GM12878 (cell line): ENCODE data around the gene RGL1. TPM values are rescaled to one million over a fixed set of nuclear protein-coding genes. Genes with fewer than 3 reads are reported as not detected.
A peak's percentile ranks its signal among the peaks of the same experiment; 100 is the strongest.

Experiments
- BHLHE40 ChIP-seq, 2 experiments: fragments of 450-650 bp in 1 of 2; IDR thresholded peaks; 2 replicates each; pipeline ENCODE4 v1.6.1; 2011 to 2017; ENCODE audit warnings: low read depth in 2 of 2, borderline replicate concordance in 1 of 2, improper control_type of control experiment in 1 of 2, low read length in 1 of 2, mild to moderate bottlenecking in 1 of 2
- CBFB ChIP-seq: IDR thresholded peaks from 2 replicates; pipeline ENCODE4 v1.6.1; 2016; ENCODE audit warnings: antibody characterized with exemption, low read depth
- JUND ChIP-seq: IDR thresholded peaks from 2 replicates; pipeline ENCODE4 v1.6.1; 2012; ENCODE audit warnings: low read depth, mild to moderate bottlenecking, low read length, improper control_type of control experiment, moderate library complexity
- POLR2AphosphoS2 ChIP-seq: IDR thresholded peaks from 2 replicates; pipeline ENCODE4 v1.6.1; 2011; ENCODE audit warnings: low read depth, mild to moderate bottlenecking, low read length, improper control_type of control experiment, moderate library complexity
- USF1 ChIP-seq: IDR thresholded peaks from 2 replicates; pipeline ENCODE4 v1.6.1; 2011; ENCODE audit warnings: borderline replicate concordance, low read depth, mild to moderate bottlenecking, moderate library complexity, mixed read lengths, low read length; ENCODE audit not compliant: insufficient read depth; ENCODE audit errors: extremely low read length
- ZBTB33 ChIP-seq: fragments of 450-650 bp; IDR thresholded peaks from 2 replicates; pipeline ENCODE4 v1.6.1; 2017; ENCODE audit warnings: mild to moderate bottlenecking
- ZNF384 ChIP-seq: IDR thresholded peaks from 2 replicates; pipeline ENCODE4 v1.6.1; 2012; ENCODE audit warnings: low read depth, mild to moderate bottlenecking, low read length, improper control_type of control experiment, borderline replicate concordance
- polyA plus RNA-seq, 11 experiments: library from polyadenylated mRNA; depleted of rRNA in 4 of 11; unstranded in 6 of 11; stranded (reverse) in 5 of 11; fragments of >200 nt; fragmentation: Nextera tagmentation in 4 of 11; fragmentation: Illumina TruSeq in 1 of 11; extraction: Ambion mirVana in 4 of 11; extraction: Trizol in 1 of 11; gene quantifications; 1 replicate in 1 of 11; 2 replicates in 10 of 11; pipeline versions ENCODE4 v1.2.1 to v1.2.3, GENCODE V29; 2011 to 2016; ENCODE audit warnings: inconsistent platforms in 2 of 11, missing spikeins in 2 of 11, low read depth in 1 of 11
- total RNA-seq, 4 experiments: library from RNA; depleted of rRNA in 3 of 4; stranded (reverse); fragments of >200 nt in 3 of 4; fragmentation: Illumina TruSeq in 1 of 4; extraction: Trizol in 1 of 4; gene quantifications; 2 replicates each; pipeline versions ENCODE4 v1.2.1 to v1.2.3, GENCODE V29; 2013 to 2021

RGL1 gene
- total and polyA plus RNA-seq, 10 of the 15 experiments (the other 5 are each of a cell fraction or from before 2014, with no cell fraction given), result 8.1 to 25.0 (median 19.0) TPM

GRCh38 chr1:183896466-183897048, 91.6 kb downstream of the RGL1 start (continued):
- TF ChIP-seq JUND (no peak), POLR2AphosphoS2 (no peak), ZNF384 (no peak; the same call in 1 of the 2 replicates), BHLHE40 (IDR thresholded peaks at IDR 0.05; ENCODE audit: borderline replicate concordance in 1 of 2, low read depth in 2 of 2, low read length in 1 of 2) (peak; percentile 72 to 76; a peak in 2 of 4 replicates), USF1 (no peak), CBFB (peak; percentile 69; the same call in 1 of the 2 replicates), ZBTB33 (no peak)
